ENCODE results near the gene ASB16. TPM values are rescaled to one million over a fixed set of nuclear protein-coding genes. Genes with fewer than 3 reads are reported as not detected.

The ASB16 gene
- polyA plus RNA-seq, 1 donor, result 3.0 TPM

DNA sequence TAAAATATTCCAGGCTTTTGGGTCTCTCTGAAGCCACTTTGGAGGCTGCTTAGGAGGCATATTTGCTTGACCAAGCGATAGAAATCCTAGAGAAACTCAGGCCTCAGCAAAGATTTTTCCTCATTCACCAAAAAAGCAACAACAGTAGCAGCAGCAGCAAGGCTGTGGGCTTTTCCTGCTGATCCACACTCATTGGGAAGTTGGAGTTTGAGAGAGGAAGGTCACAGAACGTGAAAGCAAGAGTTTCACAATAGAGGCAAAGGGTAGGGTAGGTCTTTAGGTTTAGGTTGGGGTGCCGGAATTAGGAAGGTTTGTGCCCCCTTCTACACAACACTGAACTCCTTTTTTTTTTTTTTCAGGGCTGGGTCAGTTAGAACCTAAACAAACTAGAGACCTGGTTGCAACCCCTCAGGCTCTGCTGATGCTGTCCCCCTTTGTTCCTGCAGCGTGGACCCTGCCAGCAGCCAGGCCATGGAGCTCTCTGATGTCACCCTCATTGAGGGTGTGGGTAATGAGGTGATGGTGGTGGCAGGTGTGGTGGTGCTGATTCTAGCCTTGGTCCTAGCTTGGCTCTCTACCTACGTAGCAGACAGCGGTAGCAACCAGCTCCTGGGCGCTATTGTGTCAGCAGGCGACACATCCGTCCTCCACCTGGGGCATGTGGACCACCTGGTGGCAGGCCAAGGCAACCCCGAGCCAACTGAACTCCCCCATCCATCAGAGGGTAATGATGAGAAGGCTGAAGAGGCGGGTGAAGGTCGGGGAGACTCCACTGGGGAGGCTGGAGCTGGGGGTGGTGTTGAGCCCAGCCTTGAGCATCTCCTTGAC is 18.3 kb downstream of the ASB16 start:
- DNase-seq, result no peak

- DNase-seq, result no peak
Measured at GRCh38 chr17:44190481-44190880, 20.0 kb downstream of the ASB16 start.

GRCh38 chr17:44191369-44191768 is 20.9 kb downstream of the ASB16 start:
- DNase-seq, result no peak

DNA sequence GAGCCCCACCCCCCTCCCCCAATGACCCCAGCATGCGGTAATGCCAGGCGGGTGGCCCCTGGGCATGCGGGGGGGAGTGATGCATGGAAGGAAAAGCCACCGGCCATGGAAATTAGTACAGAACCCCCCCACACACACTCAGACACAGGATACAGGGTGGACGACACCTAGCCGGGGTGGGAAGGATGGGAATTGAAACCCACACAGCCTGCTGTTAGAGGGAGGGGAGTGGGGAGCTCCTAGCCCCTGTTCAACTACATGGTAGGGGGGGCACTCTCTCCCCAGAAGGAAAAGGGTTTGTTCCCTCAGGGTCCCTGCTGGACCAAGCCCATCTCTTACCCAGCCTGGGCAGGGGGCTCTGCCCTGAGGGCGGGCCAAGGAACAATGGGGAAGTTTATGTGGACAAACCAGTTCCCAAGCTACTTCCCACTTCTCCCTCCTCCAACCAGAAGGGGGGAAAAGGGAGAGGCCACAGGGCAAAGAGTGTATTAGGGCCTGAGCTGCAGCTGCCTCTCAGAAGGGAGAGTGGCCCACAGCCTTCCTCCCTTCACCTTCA is 21.5 kb downstream of the ASB16 start:
- no peak for DNase-seq

GRCh38 chr17:44192750-44193149 is 22.2 kb downstream of the ASB16 start:
- DNase-seq, result no peak

DNA sequence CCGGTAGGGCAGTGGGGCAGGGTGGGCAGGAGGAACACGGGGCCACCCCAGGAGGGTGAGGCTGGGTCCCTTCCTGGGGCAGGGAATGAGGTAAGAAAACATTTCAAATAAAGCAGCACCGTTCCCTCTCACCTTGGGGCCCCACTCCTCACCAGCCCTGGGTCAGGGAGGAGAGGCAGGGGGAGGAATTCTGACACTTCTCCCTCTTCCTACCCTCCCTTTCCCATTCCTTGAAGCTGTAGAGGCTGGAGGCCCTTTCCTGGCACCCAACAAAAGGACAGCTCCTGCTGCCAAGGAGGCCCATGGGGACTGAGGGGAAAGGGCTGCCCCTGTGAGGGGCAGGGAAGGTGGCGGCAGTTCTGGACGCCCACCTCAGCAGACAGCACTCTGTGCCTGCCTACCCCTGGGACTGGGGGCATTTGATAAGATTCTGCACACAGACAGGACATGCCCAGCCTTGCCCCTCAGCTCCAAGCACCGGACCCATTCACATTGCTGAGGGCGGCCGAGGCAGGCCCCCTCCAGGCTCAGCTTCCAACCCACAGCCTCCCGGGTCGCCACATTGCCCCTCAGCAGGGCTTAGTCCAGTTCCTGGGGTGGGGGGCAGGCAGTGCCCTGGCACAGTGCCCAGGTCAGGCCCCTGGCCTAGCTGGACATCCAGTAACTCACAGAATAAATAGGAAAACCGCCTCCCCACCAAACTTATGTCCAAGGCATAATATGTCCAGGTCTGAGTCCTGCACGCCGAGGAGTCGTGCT is 23.0 kb downstream of the ASB16 start:
- DNase-seq, result no peak

DNA sequence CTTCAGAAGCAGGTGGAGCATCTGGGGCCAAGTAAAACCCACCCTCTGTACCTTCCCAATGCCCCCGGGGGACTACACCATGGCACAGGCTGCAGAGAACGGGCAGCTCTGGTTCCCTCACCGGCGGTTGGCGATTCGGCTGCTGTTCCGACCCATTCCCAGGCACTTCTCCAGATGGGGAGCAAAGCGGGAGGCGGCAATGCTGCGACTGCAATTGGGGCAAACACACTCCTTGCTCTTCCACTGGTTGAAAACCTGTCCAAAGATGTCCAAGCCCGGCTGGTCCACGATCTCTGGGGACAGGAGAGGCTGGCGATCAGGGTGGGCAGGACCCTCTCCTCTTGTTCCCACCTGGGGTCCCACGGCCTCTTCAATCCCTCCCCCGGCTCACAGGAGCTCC is 26.6 kb downstream of the ASB16 start:
- no peak for DNase-seq

DNA sequence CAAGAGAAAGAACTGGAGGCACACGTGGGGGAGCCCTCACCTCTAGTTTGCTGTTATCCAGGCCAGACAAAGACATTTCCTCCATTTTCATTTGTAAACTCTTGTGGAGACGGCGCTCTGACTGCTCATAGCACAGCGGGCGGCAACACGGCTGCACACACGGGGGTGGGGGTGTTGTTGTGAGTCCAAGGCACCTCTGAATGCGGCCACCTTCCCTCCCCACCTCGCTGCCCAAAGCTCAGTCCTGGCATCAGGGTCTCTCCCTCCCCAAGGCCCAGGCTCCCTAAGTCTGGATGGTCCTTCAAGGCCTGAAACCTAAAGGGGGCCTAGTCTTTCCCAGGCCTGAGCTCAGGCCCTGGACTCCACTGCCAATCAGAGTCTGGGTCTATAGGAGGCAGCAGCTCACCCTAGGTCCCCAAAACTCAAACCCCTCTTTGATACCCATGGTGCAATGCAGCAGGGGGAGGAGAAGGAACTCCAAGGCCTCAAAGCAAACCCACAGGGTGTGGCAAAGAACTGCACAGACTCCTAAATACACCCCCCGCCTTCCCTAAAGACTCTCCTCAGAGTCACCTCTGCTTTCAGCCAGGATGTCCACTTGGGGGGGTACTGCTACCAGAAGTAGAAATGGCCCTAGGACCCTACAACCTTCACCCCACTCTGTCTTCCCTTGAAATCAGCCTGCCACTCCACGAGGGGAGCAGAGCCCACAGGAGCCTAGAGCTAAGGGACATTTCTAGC is 27.6 kb downstream of the ASB16 start:
- DNase-seq, result peak; percentile 30

DNA sequence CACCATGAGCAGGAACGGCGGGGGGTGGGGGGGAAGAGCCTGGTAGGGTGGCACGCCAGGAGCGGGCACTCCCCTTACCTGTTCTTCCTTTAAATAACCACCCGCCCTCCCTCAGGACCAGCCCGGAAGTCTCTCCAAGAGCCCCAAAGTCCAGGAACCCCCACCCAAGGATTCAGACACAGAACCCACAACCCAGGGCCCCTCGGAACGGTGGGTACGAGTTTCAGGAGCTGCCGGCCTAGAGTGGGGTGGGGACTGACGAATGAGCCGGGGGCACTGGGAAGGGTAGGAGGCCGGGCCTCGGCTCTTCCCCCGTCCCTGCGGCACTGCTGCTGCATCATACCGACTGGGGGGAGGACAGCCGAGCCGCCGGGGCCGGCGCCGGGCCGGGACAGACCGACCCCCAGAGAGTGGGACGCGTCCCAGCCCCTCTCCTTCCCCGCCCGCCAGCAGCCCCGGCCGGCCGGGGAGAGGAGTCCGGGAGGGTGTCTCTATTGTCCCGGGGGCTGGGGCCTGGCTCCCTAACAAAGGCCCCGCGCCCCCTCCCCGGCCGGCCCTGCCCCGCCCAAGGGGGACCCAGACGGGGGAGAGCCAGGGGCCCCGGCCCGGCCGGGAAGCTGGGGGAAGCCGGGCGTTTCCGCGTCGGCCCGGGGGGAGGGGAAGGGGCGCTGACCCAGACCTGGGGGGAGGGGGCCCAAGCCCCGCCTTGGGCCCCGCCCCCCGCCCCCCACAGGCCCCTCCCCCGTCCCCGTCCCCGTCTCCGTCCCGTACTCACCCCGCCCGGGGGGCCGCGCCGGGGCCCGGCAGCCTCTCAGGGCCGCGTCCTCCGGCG is 28.4 kb downstream of the ASB16 start:
- peak; percentile 45 for DNase-seq

DNA sequence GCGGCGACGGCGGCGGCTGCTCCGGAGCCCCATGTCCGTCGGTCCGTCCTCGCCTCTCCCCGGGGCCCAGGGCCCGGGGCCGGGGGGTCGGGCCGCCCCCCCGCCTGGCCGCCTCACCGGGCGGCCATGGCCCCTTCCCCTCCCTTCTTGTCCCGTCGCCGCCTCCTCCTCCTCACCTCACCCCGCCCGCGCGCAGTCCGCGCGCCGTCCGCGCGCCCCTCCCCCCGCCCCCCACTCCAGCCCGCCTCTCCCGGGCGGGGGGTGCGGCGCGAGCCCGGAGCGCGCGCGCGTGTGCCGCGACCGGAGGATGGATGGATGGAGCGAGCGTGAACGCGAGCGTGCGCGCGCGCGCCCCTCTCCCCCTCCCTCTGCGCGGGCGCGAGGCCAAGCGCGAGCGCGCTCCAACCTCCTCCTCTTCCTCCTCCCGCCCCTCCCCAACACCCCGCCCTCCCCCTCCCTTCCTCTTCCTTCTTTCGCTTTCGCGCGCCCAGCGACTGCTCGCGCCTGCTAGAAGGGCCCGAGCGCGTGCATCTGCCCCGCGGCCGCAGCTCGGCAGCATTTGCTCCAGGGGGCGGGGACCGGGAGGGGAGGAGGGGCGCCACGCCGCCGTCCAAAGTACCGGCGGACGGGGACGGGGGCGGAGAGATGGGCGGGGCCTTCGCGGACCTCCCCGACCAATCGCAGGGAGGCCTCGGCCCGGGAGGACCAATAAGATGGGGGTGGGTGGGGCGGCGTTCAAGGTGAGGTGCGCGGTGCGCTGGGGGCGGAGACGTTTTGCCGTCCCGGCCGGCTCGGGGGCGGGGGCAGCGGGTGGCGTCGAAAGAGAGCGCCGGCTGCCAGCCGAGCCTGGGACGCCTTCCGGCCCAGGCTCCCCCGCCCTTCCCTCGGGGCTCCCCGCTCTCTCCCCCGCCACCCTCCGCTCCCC is 29.3 kb downstream of the ASB16 start, which contains the start of gene ATXN7L3:
TSS of gene ATXN7L3 (minus strand) at position 332 of the 925 bp plus-strand sequence. CDS start 1,814 bp downstream, outside the sequence.
- DNase-seq, result peak; percentile 96

- DNase-seq, result no peak
Measured at GRCh38 chr17:44200478-44201155, 30.1 kb downstream of the ASB16 start.

- DNase-seq, result no peak
Measured at GRCh38 chr17:44202756-44203155, 32.3 kb downstream of the ASB16 start.

DNA sequence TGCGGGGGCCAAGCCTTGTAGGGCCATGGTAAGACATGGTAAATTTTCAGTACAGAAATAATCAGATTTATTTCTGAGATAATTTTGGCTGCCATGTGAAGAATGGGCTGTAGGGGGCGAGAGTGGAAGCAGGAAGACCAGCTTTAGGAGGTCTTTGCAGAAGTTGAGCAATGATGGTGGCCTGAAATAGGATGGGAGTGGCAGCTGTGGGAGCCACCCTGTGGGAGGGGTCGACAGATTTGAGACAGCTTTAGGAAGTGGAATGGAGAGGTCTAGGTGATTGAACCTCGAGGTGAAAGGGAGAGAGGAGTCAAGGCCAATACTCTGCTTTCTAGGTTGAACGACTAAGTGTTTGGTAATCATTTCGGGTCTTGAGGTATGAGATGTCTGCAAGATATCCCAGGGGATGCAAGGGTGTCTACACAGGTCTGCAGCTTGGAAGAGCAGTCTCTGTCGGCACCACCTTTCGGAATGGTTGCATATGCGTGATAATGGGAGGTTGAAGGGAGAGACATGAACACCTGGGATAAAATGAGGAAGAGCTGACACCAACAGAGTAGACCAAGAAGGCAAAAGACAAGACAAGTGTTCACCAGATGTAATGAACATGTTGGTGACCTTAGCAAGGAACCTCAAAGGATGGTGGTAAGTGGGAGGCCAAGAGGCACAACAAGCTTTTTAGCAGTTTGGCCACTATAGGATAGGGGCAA is 33.4 kb downstream of the ASB16 start:
- DNase-seq, result peak; percentile 33

GRCh38 chr17:44204441-44204882 is 34.0 kb downstream of the ASB16 start:
- no peak for DNase-seq

DNA sequence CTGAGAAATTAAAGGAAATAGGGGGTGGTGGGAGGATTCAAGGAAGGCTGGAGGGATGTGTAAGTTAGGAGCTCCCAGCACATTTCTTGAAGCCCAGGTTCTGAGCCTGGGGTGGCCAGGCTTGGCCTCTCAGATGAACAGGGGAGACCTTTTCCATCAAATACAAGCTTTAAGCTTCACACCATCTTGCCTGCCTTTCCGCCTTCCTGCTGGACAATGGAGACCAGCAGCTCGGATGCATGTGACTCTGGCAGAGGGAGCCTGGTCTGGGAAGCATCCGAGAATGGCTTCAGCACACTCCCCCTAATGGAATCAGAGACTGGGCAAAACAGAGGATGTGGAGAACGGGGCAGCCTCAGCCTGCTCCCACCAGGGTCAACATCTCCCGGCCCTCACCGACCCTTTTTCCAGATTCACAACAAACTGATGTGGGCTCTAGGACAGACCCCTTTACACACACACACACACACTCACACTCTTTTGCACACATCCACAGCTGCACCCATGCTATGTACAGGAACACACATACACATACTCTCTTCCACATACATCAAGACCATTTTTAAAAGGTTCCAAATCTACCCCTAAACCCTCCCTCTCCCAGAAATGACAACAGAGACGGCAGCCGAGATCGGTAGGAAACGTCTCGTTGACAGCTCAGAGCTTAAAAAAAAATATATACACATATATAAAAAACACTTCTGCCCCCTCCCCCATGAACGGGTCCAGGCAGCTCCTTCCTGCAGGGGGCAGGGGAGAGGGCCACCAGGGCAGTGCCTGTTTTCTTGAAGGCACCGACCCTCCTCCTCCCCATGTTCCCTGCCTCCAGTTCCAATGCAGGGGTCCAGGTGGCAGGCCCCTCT is 35.7 kb downstream of the ASB16 start:
- DNase-seq, result no peak

GRCh38 chr17:44206825-44207155 is 36.3 kb downstream of the ASB16 start:
- DNase-seq, result no peak

GRCh38 chr17:44207319-44207718 is 36.8 kb downstream of the ASB16 start:
- no peak for DNase-seq

DNA sequence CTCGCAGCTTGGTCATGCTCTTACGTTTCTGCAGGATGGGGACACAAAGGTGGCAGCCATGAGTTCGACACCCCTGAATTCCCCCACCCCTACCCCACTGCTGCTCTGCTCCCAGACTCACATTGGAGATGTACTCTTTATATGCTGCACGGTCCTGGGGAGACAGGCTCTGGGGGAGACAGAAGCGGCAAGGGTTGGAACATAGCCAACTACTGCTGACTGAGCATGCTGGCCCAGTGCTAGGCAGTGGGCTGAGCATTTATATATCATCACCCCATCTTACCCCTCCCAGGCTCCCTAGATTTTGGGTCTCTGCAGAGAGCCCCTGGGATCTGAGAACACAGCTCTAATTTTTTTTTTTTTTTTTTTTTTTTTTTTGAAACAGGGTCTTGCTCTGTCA is 37.2 kb downstream of the ASB16 start:
- DNase-seq, result no peak

Data from left kidney (tissue), 2 donors.